ENCODE data around the gene FRMD3.

The FRMD3 gene

GRCh38 chr9:83284746-83285145 is 253.5 kb downstream of the FRMD3 start:
- TF ChIP-seq TARDBP (IDR thresholded peaks at IDR 0.05): no peak
- TF ChIP-seq L3MBTL2 (conservative IDR thresholded peaks at IDR 0.05): no peak
- TF ChIP-seq CTBP1 (IDR thresholded peaks at IDR 0.05; ENCODE audit: borderline replicate concordance): no peak
- TF ChIP-seq, protein P1, sequence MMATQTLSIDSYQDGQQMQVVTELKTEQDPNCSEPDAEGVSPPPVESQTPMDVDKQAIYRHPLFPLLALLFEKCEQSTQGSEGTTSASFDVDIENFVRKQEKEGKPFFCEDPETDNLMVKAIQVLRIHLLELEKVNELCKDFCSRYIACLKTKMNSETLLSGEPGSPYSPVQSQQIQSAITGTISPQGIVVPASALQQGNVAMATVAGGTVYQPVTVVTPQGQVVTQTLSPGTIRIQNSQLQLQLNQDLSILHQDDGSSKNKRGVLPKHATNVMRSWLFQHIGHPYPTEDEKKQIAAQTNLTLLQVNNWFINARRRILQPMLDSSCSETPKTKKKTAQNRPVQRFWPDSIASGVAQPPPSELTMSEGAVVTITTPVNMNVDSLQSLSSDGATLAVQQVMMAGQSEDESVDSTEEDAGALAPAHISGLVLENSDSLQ (IDR thresholded peaks at IDR 0.05): no peak
- TF ChIP-seq FOXK2 (IDR thresholded peaks at IDR 0.05): no peak
- TF ChIP-seq ZNF384 (IDR thresholded peaks at IDR 0.05): no peak
- TF ChIP-seq LEF1 (IDR thresholded peaks at IDR 0.05; ENCODE audit: borderline replicate concordance): no peak
- ChIA-PET CTCF (no interaction called here), POLR2A (no interaction called here)
- DNase-seq (ENCODE audit: extremely low spot score): no peak

GRCh38 chr9:83283528-83283927 is 254.7 kb downstream of the FRMD3 start:
- DNase-seq (ENCODE audit: extremely low spot score): no peak
- POLR2A ChIA-PET: no interaction called here
- CTCF ChIA-PET: interaction anchor here (0.7 kb wide), 1 partner anchor 85 kb away, joined by 4 read pairs; no protein-coding TSS in a partner anchor
- TF ChIP-seq HDGF (IDR thresholded peaks at IDR 0.05; ENCODE audit: borderline replicate concordance) (no peak), ELF4 (IDR thresholded peaks at IDR 0.05) (no peak)

DNA sequence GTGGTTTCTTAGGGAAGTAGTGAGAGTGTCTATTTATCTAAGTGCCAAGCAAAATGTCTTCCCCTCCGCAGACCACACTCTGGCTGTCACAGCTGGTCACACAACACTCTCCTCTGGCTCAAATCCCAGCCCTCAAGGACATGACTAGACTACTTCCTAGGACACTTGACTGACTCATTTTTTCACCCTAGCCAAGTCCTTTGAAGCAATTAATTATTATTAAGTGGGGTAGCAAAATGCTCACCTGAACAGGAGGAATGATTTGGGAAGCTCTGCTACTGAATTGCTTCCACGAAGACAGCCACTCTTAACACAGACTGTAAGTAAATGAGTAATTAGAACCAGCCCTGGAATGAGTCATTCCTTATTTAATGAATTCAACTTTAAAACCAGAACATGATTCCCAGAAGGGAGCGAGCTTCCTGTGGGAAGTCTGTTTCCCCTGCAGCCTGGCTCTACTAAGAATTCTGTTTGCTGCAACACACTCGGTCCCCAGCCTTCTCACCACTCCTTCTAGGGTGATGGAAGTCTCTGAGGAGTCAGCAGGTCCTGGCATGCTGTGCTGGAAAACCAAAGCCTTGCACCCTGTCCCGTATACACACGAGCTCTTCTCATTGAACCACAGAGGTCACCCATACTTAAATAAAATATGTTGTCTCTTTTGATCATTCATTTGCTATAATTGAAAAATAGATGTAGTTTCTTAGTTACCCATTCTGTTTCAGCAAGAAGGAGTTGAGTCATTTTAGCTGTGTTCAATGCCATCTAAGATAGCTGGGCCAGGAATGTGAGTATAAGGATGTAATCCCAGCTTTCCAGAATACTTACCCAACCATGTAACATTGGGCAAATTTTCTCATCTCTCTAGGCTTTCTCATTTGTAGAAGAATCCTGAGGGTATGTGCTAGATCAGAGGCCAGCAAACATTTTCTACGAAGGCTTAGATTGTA is 256.6 kb downstream of the FRMD3 start:
- DNase-seq (ENCODE audit: extremely low spot score): no peak
- TF ChIP-seq NFRKB (IDR thresholded peaks at IDR 0.05) (no peak), FOXA1 (IDR thresholded peaks at IDR 0.05) (no peak), LEF1 (IDR thresholded peaks at IDR 0.05; ENCODE audit: borderline replicate concordance) (no peak), FOXK2 (IDR thresholded peaks at IDR 0.05) (no peak), ZNF384 (IDR thresholded peaks at IDR 0.05) (no peak), ELF4 (IDR thresholded peaks at IDR 0.05) (no peak), SP1 (IDR thresholded peaks at IDR 0.05) (no peak), L3MBTL2 (conservative IDR thresholded peaks at IDR 0.05) (no peak), ARNT (IDR thresholded peaks at IDR 0.05) (no peak), HDGF (IDR thresholded peaks at IDR 0.05; ENCODE audit: borderline replicate concordance) (no peak), FOXM1 (IDR thresholded peaks at IDR 0.05; ENCODE audit: borderline replicate concordance) (no peak), TARDBP (IDR thresholded peaks at IDR 0.05) (no peak), BHLHE40 (IDR thresholded peaks at IDR 0.05; ENCODE audit: borderline replicate concordance) (no peak), CTBP1 (IDR thresholded peaks at IDR 0.05; ENCODE audit: borderline replicate concordance) (no peak), SUZ12 (IDR thresholded peaks at IDR 0.05) (no peak)
- TF ChIP-seq, protein P1 (IDR thresholded peaks at IDR 0.05): no peak

DNA sequence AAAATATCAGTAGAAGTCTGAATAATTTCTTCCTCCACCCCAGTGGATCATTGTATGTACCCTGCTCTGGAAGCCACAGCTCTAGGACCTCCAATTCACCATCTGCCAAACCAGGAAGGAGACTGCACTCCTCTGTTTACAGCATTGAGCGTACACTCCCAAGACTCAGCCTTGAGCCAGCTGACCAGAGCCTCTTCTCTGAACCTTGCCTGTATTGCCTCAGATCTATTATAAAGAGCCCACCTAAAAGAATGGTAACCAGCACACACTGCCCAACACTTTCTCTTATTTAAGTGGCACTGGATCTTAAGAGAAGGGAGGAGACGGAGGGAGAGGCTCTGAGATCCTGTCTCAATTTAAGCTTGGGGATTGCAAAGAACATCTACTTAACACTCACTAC is 257.4 kb downstream of the FRMD3 start:
- no peak for DNase-seq (ENCODE audit: extremely low spot score)
- POLR2A ChIA-PET: no interaction called here
- no peak for TF ChIP-seq BHLHE40 (IDR thresholded peaks at IDR 0.05; ENCODE audit: borderline replicate concordance)
- no peak for TF ChIP-seq ELF4 (IDR thresholded peaks at IDR 0.05)
- TF ChIP-seq ARNT (IDR thresholded peaks at IDR 0.05): no peak
- TF ChIP-seq SUZ12 (IDR thresholded peaks at IDR 0.05): no peak
- TF ChIP-seq FOXA1 (IDR thresholded peaks at IDR 0.05): no peak
- TF ChIP-seq FOXK2 (IDR thresholded peaks at IDR 0.05): no peak
- no peak for TF ChIP-seq ZNF384 (IDR thresholded peaks at IDR 0.05)
- TF ChIP-seq SP1 (IDR thresholded peaks at IDR 0.05): no peak
- TF ChIP-seq L3MBTL2 (conservative IDR thresholded peaks at IDR 0.05): no peak
- TF ChIP-seq, protein P1 (IDR thresholded peaks at IDR 0.05): no peak
- TF ChIP-seq CTBP1 (IDR thresholded peaks at IDR 0.05; ENCODE audit: borderline replicate concordance): no peak
- no peak for TF ChIP-seq FOXM1 (IDR thresholded peaks at IDR 0.05; ENCODE audit: borderline replicate concordance)
- TF ChIP-seq NFRKB (IDR thresholded peaks at IDR 0.05): no peak
- CTCF ChIA-PET: no interaction called here

More for the DNA sequence above, 256.6 kb downstream of the FRMD3 start:
- ChIA-PET CTCF (no interaction called here), POLR2A (no interaction called here)

DNA sequence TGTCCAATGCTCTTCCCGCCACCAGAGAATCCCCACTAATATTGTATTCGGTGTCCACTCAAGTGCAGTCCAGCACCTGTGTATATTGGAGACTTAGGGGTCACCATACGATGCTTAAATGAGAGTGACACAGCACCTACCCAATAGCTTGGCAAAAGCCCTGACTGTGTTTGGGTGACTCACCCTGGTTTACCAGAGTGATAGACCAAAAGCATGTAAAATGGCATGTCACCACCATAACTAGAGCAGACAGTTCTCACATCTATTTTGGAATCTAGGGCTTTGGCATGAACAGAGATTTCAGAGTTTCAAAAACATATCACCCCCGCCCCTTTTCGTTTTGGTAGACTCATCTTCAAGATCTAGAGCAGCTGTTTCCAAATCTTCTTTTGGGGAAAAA is 257.9 kb downstream of the FRMD3 start:
- DNase-seq (ENCODE audit: extremely low spot score): no peak
- ChIA-PET CTCF (no interaction called here), POLR2A (no interaction called here)
- no peak for TF ChIP-seq ARNT (IDR thresholded peaks at IDR 0.05)
- TF ChIP-seq SP1 (IDR thresholded peaks at IDR 0.05): no peak
- no peak for TF ChIP-seq L3MBTL2 (conservative IDR thresholded peaks at IDR 0.05)
- TF ChIP-seq FOXM1 (IDR thresholded peaks at IDR 0.05; ENCODE audit: borderline replicate concordance): no peak
- TF ChIP-seq, protein P1 (IDR thresholded peaks at IDR 0.05): no peak

- ChIA-PET POLR2A (no interaction called here), CTCF (no interaction called here)
- no peak for DNase-seq (ENCODE audit: extremely low spot score)
- TF ChIP-seq TARDBP (IDR thresholded peaks at IDR 0.05) (no peak), SP1 (IDR thresholded peaks at IDR 0.05) (no peak), FOXA1 (IDR thresholded peaks at IDR 0.05) (no peak), L3MBTL2 (conservative IDR thresholded peaks at IDR 0.05) (no peak), ARNT (IDR thresholded peaks at IDR 0.05) (no peak), FOXM1 (IDR thresholded peaks at IDR 0.05; ENCODE audit: borderline replicate concordance) (no peak)
Observed at GRCh38 chr9:83274787-83275186, 263.4 kb downstream of the FRMD3 start.

All from HEK293T (cell line).